COR-L47 (cell line): ENCODE results near the gene TGFB1.
"Not testable (repeated sequence)": the region's sequence is repeated elsewhere in the genome, so short reads cannot be mapped to it uniquely, and the experiment has no call there.

Experiments
- DNase-seq: peaks from one replicate; lab custom pipeline; 2025; lab: John Stamatoyannopoulos, UW

The TGFB1 gene

GRCh38 chr19:41369769-41370168, 16.0 kb upstream of the TGFB1 start:
- DNase-seq = no peak

- no peak for DNase-seq
Measured at GRCh38 chr19:41367848-41368301, 14.2 kb upstream of the TGFB1 start.

- DNase-seq = no peak
Measured at GRCh38 chr19:41366089-41366488, 12.4 kb upstream of the TGFB1 start.

GRCh38 chr19:41364524-41365391, 11.0 kb upstream of the TGFB1 start:
- DNase-seq = no peak

- DNase-seq = peak; percentile 99
Measured at GRCh38 chr19:41363753-41364523, 10.2 kb upstream of the TGFB1 start, which contains the start of gene B9D2. TSS of gene B9D2 (minus strand) at chr19:41364149. CDS start at chr19:41363519, 630 bp downstream.

- DNase-seq = no peak
Measured at GRCh38 chr19:41363371-41363752, 9.6 kb upstream of the TGFB1 start.

- no peak for DNase-seq
Measured at GRCh38 chr19:41362143-41362847, 8.6 kb upstream of the TGFB1 start.

- DNase-seq = no peak
Measured at GRCh38 chr19:41359741-41360140, 6.0 kb upstream of the TGFB1 start.

- no peak for DNase-seq
Measured at GRCh38 chr19:41357746-41358145, 4.0 kb upstream of the TGFB1 start.

- DNase-seq = no peak
Measured at GRCh38 chr19:41356984-41357739, 3.4 kb upstream of the TGFB1 start.

GRCh38 chr19:41355802-41356201, 2.1 kb upstream of the TGFB1 start:
- no peak for DNase-seq

GRCh38 chr19:41355035-41355434, 1.3 kb upstream of the TGFB1 start:
- DNase-seq = no peak

GRCh38 chr19:41354343-41354953, 726 bp upstream of the TGFB1 start:
- no peak for DNase-seq

- DNase-seq = no peak
Measured at GRCh38 chr19:41352609-41353465, 885 bp downstream of the TGFB1 start.

GRCh38 chr19:41352279-41352608, 1.5 kb downstream of the TGFB1 start:
- no peak for DNase-seq

GRCh38 chr19:41351339-41352245, 2.1 kb downstream of the TGFB1 start:
- no peak for DNase-seq

GRCh38 chr19:41350735-41351338, 2.9 kb downstream of the TGFB1 start:
- DNase-seq = no peak

GRCh38 chr19:41346916-41347315, 6.8 kb downstream of the TGFB1 start:
- not testable (repeated sequence) for DNase-seq

GRCh38 chr19:41344162-41344561, 9.6 kb downstream of the TGFB1 start:
- no peak for DNase-seq
